22Rv1 (cell line): ENCODE measurements around the gene BCAN.

Source experiments
- H3K27ac ChIP-seq: fragments of 450-650 bp; 2 replicates; pipeline ENCODE4 v1.5.1; 2017
- ZFX ChIP-seq: fragments of 450-650 bp; IDR thresholded peaks from 2 replicates; pipeline ENCODE4 v1.6.1; 2017; ENCODE audit warnings: antibody characterized with exemption, borderline replicate concordance
- TF ChIP-seq, protein P1 (sequence below): fragments of 450-650 bp; IDR thresholded peaks from 2 replicates; pipeline ENCODE4 v1.5.1; 2017; ENCODE audit warnings: mild to moderate bottlenecking

The BCAN gene

DNA sequence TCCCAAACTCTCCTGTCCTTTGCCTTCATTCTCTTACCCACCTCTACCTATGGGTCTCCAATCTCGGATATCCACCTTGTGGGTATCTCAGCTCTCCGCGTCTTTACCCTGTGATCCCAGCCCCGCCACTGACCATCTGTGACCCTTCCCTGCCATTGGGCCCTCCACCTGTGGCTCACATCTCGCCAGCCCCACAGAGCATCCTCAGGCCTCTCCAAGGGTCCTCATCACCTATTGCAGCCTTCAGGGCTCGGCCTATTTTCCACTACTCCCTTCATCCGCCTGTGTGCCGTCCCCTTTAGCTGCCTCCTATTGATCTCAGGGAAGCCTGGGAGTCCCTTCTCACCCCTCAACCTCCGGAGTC is 11.1 kb downstream of the BCAN start:
- no peak for TF ChIP-seq ZFX
- TF ChIP-seq, protein P1, sequence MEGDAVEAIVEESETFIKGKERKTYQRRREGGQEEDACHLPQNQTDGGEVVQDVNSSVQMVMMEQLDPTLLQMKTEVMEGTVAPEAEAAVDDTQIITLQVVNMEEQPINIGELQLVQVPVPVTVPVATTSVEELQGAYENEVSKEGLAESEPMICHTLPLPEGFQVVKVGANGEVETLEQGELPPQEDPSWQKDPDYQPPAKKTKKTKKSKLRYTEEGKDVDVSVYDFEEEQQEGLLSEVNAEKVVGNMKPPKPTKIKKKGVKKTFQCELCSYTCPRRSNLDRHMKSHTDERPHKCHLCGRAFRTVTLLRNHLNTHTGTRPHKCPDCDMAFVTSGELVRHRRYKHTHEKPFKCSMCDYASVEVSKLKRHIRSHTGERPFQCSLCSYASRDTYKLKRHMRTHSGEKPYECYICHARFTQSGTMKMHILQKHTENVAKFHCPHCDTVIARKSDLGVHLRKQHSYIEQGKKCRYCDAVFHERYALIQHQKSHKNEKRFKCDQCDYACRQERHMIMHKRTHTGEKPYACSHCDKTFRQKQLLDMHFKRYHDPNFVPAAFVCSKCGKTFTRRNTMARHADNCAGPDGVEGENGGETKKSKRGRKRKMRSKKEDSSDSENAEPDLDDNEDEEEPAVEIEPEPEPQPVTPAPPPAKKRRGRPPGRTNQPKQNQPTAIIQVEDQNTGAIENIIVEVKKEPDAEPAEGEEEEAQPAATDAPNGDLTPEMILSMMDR: no peak
- H3K27ac ChIP-seq: no peak overlapping the region

DNA sequence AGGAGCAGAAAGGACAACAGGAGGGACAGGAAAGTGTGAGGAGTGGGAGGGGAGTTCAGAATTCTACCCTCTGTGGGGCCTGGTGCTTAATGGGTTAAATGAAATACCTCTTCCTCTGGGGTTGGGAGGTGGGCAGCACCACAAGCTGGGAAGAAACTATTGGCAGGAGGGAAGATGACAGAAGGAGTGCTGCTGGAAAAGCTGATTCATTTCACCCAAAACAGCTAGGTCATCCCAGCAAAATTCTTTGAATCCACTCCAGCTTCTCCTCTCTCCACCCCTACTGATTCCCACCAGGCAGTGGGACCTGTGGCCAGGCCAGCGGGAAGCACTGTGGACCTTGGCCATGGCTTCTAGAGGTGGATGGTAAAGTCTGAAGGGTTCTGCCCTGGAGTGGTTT is 12.8 kb downstream of the BCAN start:
- no peak overlapping the region for H3K27ac ChIP-seq
- TF ChIP-seq ZFX: no peak
- TF ChIP-seq, protein P1: no peak

DNA sequence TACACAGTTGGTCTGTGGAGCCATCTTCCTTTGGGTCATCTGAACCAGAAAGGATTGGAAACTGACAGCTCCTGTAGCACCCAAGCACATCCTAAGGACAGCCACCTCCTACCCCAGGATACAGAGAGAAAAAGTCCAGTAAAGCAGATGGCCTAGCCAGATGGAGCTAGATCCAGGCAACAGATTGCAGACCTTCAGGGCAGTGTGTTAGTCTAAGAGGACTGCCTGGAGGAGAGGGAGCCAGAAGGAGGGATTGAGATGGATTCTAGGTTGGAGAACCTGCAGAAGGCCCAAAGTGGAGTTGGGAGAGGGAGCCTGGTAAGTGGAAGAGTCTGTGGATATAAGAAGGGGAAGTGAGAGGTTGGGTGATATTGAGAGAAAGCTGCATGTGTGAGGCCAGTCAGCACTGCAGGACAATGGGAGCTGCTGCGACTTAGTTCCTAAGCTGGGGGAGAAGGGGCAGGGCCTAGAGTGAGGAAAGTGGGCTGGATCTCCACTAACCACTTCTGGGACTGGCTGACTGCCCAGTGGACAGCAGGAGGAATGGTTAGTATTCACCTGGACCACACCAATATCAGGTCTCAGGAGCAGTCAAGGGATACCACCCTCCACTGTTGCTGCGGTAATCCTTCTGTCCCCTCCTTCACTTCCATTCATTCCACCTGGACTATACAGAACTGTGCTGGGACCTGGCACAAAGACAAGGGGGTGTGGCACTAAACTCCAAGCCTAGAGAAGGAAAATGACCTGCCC is 13.4 kb downstream of the BCAN start:
- TF ChIP-seq ZFX: no peak
- TF ChIP-seq, protein P1: no peak
- H3K27ac ChIP-seq: no peak overlapping the region

DNA sequence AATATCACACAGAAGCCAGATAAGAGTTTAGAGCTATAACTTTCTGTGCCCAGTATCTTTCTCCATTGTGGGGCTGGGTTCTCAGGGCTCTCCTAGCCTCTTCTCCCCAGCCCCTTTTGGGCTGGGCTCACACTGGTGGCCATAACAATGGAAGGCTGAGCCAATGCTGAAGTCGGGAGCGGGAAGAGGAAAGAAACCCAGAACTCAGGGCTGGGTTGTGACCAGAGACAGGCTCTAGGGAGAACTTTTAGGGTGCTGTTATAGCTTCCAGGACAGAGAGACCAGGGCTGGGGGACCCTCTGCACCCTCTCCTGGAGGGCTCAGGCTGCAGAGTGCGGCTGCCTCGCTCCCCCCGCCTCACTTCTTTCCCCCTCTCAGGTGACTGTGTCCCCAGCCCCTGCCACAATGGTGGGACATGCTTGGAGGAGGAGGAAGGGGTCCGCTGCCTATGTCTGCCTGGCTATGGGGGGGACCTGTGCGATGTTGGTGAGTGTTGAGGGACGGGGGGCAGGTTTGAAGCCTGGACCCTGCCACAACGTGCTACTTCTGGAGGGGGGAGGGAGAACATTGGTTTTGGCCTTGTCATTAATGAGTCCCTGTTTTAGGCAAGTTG is 14.1 kb downstream of the BCAN start:
- TF ChIP-seq ZFX: no peak
- TF ChIP-seq, protein P1: no peak
- H3K27ac ChIP-seq: no peak overlapping the region

DNA sequence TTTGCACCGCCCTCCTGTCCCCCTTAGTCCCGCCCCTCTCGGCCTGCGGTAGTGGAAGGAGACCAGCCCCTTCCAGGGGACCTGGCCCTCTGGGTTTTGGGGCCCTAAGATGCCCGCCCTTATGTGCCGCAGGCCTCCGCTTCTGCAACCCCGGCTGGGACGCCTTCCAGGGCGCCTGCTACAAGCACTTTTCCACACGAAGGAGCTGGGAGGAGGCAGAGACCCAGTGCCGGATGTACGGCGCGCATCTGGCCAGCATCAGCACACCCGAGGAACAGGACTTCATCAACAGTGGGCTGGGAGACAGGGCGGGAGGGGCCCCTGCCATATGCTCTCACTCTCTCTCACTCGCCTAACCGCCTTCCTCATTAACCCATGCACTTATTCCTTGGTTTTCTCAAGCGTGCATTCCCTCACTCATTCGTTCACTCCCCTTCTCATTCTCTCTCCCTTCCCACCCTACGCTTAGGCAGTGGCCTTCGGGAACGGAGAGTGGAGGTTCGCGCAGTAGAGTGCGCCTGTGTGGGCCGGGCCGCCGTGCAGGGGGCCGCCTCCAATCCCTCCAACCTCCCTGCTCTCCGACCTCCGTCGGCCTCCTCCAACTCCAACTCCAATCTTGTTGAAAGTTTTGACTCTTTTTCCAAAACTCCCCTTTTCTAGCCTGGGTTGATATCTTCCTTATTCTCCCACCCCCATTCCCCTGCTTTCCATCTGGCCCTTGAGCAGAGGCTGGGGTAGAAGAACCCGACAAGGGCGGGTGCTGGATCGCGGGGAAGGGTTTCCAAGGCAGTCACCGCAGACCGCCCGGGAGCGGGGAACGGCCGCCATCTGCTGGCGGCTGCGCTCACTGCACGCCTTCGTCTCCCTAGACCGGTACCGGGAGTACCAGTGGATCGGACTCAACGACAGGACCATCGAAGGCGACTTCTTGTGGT is 15.2 kb downstream of the BCAN start:
- H3K27ac ChIP-seq: no peak overlapping the region
- TF ChIP-seq, protein P1: peak; percentile 100
- no peak for TF ChIP-seq ZFX

DNA sequence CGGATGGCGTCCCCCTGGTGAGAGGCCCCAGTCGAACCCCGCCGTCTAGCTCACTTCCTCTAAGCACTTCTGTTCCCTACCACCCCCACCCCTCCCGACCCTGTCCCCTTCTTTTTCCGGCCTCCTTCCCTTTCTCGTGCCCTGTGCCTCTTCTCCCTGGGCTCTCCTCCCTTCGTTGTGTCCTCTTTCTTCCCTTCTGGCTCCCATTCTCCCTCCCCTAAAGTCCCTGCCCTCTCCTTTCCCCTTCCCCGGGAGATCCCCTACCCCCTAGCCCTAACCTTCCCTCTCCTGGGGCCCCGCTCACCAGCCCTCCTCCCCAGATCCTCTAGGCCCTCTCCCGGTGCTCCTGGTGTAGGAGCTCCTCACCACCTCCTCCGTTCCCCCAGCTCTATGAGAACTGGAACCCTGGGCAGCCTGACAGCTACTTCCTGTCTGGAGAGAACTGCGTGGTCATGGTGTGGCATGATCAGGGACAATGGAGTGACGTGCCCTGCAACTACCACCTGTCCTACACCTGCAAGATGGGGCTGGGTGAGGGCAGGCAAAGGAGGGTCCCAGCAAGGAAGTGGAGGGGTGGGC is 15.9 kb downstream of the BCAN start:
- TF ChIP-seq, protein P1: peak; percentile 31
- TF ChIP-seq ZFX: no peak
- H3K27ac ChIP-seq: no peak overlapping the region
